SU-DHL-6 (cell line): ENCODE results near the gene RAB3B.

ENCODE experiments used
- H2AFZ ChIP-seq: fragments of 200-600 bp; sonication (generic); 2 replicates; pipeline ENCODE4 v1.6.1; 2014; ENCODE audit warnings: low read depth, mild to moderate bottlenecking, moderate library complexity, mixed read lengths, antibody characterized with exemption, low read length; ENCODE audit not compliant: severe bottlenecking
- H3F3A ChIP-seq: fragments of 200-600 bp; shearing (Covaris generic); 2 replicates; pipeline ENCODE4 v1.6.0; 2016; ENCODE audit warnings: antibody characterized with exemption, mild to moderate bottlenecking; ENCODE audit not compliant: insufficient read depth
- H3K27ac ChIP-seq: fragments of 200-600 bp; sonication (generic); 2 replicates; pipeline ENCODE4 v1.5.1; 2016; ENCODE audit warnings: low read depth, mild to moderate bottlenecking, low read length, moderate library complexity, mixed read lengths
- H3K27me3 ChIP-seq: fragments of 200-600 bp; sonication (generic), shearing (Covaris generic); 2 replicates; pipeline ENCODE4 v1.6.0; 2014; ENCODE audit warnings: mild to moderate bottlenecking, low read length
- H3K36me3 ChIP-seq: fragments of 200-600 bp; sonication (generic); 2 replicates; pipeline ENCODE4 v1.6.1; 2014; ENCODE audit warnings: mild to moderate bottlenecking, low read length, mixed read lengths
- H3K4me2 ChIP-seq: fragments of 300-600, 200-600 bp; shearing (Covaris generic), sonication (generic); 2 replicates; pipeline ENCODE4 v1.6.0; 2014; ENCODE audit warnings: low read length, low read depth, mild to moderate bottlenecking; ENCODE audit not compliant: poor library complexity, severe bottlenecking
- H3K4me3 ChIP-seq: fragments of 200-600 bp; sonication (generic); 2 replicates; pipeline ENCODE4 v1.5.1; 2014; ENCODE audit warnings: antibody characterized with exemption, low read length, mild to moderate bottlenecking, mixed read lengths; ENCODE audit not compliant: insufficient read depth, poor library complexity, severe bottlenecking
- H3K79me2 ChIP-seq: fragments of 200-600 bp; sonication (generic); 2 replicates; pipeline ENCODE4 v1.6.1; 2014; ENCODE audit warnings: mild to moderate bottlenecking, low read length, moderate library complexity; ENCODE audit not compliant: insufficient read depth
- H3K9ac ChIP-seq: fragments of 200-600 bp; sonication (generic); 2 replicates; pipeline ENCODE4 v1.7.0; 2014; ENCODE audit warnings: mild to moderate bottlenecking, low read length
- H3K9me2 ChIP-seq: fragments of 200-600 bp; sonication (generic); replicated peaks from 2 replicates; pipeline ENCODE4 v1.6.1; 2014; ENCODE audit warnings: low read length; ENCODE audit not compliant: insufficient read depth
- H3K9me3 ChIP-seq: fragments of 200-600 bp; sonication (generic); 2 replicates; pipeline ENCODE4 v1.6.1; 2014; ENCODE audit warnings: low read length, mixed read lengths; ENCODE audit not compliant: insufficient read depth
- H4K20me1 ChIP-seq: fragments of 200-600 bp; sonication (generic); 2 replicates; pipeline ENCODE4 v1.6.1; 2014; ENCODE audit warnings: low read depth, mild to moderate bottlenecking, antibody characterized with exemption, low read length, moderate library complexity, mixed read lengths
- CTCF ChIP-seq: fragments of 200-600 bp; sonication (generic); IDR thresholded peaks from one replicate; pipeline ENCODE4 v1.5.1; 2017; ENCODE audit warnings: antibody characterized with exemption, mild to moderate bottlenecking, low read length, moderate library complexity; ENCODE audit not compliant: insufficient read depth, poor library complexity, severe bottlenecking
- EZH2phosphoT487 ChIP-seq: fragments of 200-600 bp; sonication (generic), shearing (Covaris generic); conservative IDR thresholded peaks from 2 replicates; pipeline ENCODE4 v1.6.1; 2018; ENCODE audit warnings: mild to moderate bottlenecking, antibody characterized with exemption, low read length, moderate library complexity, mixed read lengths

RAB3B gene

GRCh38 chr1:51953079-51953478 lies 37.4 kb downstream of the RAB3B start:
- Histone ChIP-seq H3K9ac (no peak overlapping the region), H3K79me2 (no peaks in the 10 kb centered on the region), H3K27ac (no peak overlapping the region), H3K4me2 (no peak overlapping the region), H3K9me2 (no peaks in the 10 kb centered on the region), H3K27me3 (no peaks in the 10 kb centered on the region), H3K36me3 (no peaks in the 10 kb centered on the region), H4K20me1 (no peaks in the 10 kb centered on the region), H3K9me3 (peaks cover 12% of the 10 kb centered on the region; the same call in 1 of the 2 replicates), H3F3A (no peaks in the 10 kb centered on the region), H2AFZ (no peak overlapping the region), H3K4me3 (no peak overlapping the region)
- TF ChIP-seq CTCF (no peak), EZH2phosphoT487 (no peak)

GRCh38 chr1:51952638-51953037 lies 37.9 kb downstream of the RAB3B start:
- Histone ChIP-seq H2AFZ (no peak overlapping the region), H3F3A (no peaks in the 10 kb centered on the region), H3K4me3 (no peak overlapping the region), H3K9me3 (peaks cover 12% of the 10 kb centered on the region; the same call in 1 of the 2 replicates), H3K27me3 (no peaks in the 10 kb centered on the region), H4K20me1 (no peaks in the 10 kb centered on the region), H3K9ac (no peak overlapping the region), H3K27ac (no peak overlapping the region), H3K79me2 (no peaks in the 10 kb centered on the region), H3K9me2 (no peaks in the 10 kb centered on the region), H3K36me3 (no peaks in the 10 kb centered on the region), H3K4me2 (no peak overlapping the region)
- TF ChIP-seq EZH2phosphoT487: no peak

GRCh38 chr1:51950701-51951100 lies 39.8 kb downstream of the RAB3B start:
- H3K4me2 ChIP-seq: no peak overlapping the region
- no peak overlapping the region for H3K4me3 ChIP-seq
- no peaks in the 10 kb centered on the region for H3K36me3 ChIP-seq
- H3K9ac ChIP-seq: no peak overlapping the region
- H3K9me3 ChIP-seq: peaks cover 12% of the 10 kb centered on the region; the same call in 1 of the 2 replicates
- no peaks in the 10 kb centered on the region for H3K9me2 ChIP-seq
- H3K27me3 ChIP-seq: no peaks in the 10 kb centered on the region
- no peak overlapping the region for H3K27ac ChIP-seq
- no peaks in the 10 kb centered on the region for H3F3A ChIP-seq
- H3K79me2 ChIP-seq: no peaks in the 10 kb centered on the region
- H2AFZ ChIP-seq: no peak overlapping the region
- TF ChIP-seq CTCF: no peak
- TF ChIP-seq EZH2phosphoT487: no peak
- no peaks in the 10 kb centered on the region for H4K20me1 ChIP-seq

- Histone ChIP-seq H2AFZ (no peak overlapping the region), H3K36me3 (no peaks in the 10 kb centered on the region), H3K9me2 (no peaks in the 10 kb centered on the region), H3K79me2 (no peaks in the 10 kb centered on the region), H3K9me3 (peaks cover 12% of the 10 kb centered on the region; the same call in 1 of the 2 replicates), H4K20me1 (no peaks in the 10 kb centered on the region), H3K9ac (no peak overlapping the region), H3K27ac (no peak overlapping the region), H3K4me3 (no peak overlapping the region), H3F3A (no peaks in the 10 kb centered on the region), H3K27me3 (no peaks in the 10 kb centered on the region), H3K4me2 (no peak overlapping the region)
- TF ChIP-seq EZH2phosphoT487: no peak
- TF ChIP-seq CTCF: no peak
Observed at GRCh38 chr1:51949014-51949702, 41.3 kb downstream of the RAB3B start.
